Measurements from ENCODE around the gene ATP9A.
"Not testable (repeated sequence)": the region's sequence is repeated elsewhere in the genome, so short reads cannot be mapped to it uniquely, and the experiment has no call there.

The ATP9A gene, protein sequence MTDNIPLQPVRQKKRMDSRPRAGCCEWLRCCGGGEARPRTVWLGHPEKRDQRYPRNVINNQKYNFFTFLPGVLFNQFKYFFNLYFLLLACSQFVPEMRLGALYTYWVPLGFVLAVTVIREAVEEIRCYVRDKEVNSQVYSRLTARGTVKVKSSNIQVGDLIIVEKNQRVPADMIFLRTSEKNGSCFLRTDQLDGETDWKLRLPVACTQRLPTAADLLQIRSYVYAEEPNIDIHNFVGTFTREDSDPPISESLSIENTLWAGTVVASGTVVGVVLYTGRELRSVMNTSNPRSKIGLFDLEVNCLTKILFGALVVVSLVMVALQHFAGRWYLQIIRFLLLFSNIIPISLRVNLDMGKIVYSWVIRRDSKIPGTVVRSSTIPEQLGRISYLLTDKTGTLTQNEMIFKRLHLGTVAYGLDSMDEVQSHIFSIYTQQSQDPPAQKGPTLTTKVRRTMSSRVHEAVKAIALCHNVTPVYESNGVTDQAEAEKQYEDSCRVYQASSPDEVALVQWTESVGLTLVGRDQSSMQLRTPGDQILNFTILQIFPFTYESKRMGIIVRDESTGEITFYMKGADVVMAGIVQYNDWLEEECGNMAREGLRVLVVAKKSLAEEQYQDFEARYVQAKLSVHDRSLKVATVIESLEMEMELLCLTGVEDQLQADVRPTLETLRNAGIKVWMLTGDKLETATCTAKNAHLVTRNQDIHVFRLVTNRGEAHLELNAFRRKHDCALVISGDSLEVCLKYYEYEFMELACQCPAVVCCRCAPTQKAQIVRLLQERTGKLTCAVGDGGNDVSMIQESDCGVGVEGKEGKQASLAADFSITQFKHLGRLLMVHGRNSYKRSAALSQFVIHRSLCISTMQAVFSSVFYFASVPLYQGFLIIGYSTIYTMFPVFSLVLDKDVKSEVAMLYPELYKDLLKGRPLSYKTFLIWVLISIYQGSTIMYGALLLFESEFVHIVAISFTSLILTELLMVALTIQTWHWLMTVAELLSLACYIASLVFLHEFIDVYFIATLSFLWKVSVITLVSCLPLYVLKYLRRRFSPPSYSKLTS

DNA sequence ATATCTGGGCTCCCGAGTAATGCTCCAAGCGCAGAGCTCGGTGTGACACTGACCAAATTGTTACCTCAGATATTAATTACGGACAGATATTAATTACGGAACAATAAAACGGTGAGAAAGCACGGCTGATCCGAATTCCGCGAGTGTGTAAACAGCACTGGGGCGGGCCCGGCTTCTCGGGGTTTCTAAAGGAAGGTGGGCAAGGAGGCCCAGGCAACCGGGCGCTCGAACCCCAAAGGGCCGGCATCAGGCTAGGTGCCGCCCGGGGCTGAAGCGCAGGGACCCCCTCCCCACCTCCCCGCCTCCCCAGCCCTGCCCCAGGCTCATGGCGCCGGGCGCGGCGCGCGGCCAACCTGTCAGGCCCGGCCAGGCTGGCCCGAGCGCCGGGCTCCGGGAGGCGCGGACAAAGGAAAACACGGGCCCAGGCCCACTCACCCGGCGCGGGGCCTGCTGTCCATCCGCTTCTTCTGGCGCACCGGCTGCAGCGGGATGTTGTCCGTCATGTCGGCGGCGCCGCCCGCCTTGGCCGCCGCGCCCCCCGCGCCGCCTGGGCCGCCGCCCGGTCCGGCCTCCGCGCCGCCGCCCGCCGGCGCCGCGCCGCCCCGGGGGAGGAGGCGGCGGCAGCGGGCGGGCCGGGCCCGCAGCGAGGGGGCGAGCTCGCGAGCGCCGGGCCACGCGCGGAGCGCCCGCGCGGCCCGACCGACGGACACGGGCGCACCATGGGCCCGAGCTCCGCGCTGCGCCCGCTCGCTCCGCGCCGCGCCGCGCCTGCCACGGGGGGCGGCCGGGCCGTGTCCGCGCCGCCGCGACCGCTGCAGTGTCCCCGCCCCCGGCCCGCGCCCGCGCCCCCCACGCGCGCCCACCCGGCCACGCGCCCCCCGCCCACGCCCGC lies at the start of gene ATP9A:
ATP9A (minus strand) TSS at position 524 of the 892 bp plus-strand sequence; CDS start at position 503, 21 bp downstream.
- Mint-ChIP-seq H3K9me3 (no peaks in the 10 kb centered on the region), H3K27ac (no peak within 1 kb of the TSS), H3K4me1 (peaks cover 5 to 15% of the 10 kb centered on the region in 2 donors), H3K4me3 (peak within 1 kb of the TSS; percentile 67 to 76), H3K27me3 (peaks cover 38 to 64% of the 10 kb centered on the region in 2 donors), H3K36me3 (peaks cover 0 to 3% of the 10 kb centered on the region in 2 donors)
- ATAC-seq (replicated peaks) (peak in 1 of 2 donors; percentile 15), DNase-seq (no peak)

DNA sequence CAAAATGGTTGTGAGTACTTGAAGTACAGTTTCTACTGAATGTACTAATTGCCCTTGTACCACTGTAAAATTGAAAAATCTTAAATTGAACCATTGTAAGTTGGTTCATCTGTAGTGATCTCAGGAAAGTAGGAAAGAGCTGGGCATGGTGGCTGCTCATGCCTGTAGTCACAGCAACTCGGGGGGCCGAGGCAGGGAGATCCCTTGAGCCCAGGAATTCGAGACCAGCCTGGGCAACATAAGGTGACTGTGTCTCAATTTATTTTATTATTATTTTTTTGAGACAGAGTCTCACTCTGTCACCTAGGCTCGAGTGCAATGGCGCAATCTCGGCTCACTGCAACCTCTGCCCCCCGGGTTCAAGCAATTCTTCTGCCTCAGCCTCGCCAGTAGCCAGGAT lies 48.7 kb upstream of the ATP9A start:
- not testable (repeated sequence) for H3K9me3 Mint-ChIP-seq; H3K4me3 Mint-ChIP-seq; H3K36me3 Mint-ChIP-seq; H3K27ac Mint-ChIP-seq; DNase-seq; H3K4me1 Mint-ChIP-seq; ATAC-seq (replicated peaks)
- peaks cover 11 to 13% of the 10 kb centered on the region in 2 donors for H3K27me3 Mint-ChIP-seq

DNA sequence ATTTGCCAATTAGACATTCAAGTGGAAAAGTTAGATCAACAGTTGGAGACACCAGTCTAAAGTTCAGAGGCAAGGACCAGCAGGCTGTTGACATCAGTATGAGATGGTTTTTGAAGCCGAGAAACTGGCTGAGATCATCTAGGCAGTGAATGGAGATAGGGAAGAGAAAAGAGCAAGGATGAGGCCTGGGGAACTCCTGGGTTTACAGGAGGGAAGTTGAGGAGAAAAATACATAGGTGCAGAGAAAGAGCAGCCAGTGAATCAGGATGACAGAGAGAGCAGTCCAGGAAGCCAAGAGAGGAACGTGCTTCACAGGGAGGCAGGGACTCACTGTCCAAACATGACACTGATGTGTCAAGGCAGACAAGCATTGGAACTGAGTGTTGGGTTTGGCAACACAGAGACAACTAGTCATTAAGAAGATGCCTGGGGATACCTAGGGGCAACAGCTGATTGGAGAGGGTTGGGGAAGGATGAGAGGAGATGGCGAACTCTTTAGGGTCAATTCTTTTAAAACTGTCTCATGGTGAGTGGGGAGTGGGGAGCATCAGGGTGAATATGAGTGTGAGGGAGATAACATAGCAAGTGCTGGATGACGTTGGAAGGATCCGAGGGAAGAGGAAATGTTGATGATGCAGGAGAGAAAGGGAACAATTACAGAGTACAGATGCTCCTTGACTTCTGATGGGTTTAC lies 47.3 kb upstream of the ATP9A start:
- Mint-ChIP-seq H3K27ac (no peak overlapping the region), H3K4me1 (no peaks in the 10 kb centered on the region), H3K27me3 (peaks cover 11 to 13% of the 10 kb centered on the region in 2 donors), H3K36me3 (no peaks in the 10 kb centered on the region), H3K4me3 (no peak overlapping the region), H3K9me3 (no peaks in the 10 kb centered on the region)
- no peak for ATAC-seq (replicated peaks)
- no peak for DNase-seq

DNA sequence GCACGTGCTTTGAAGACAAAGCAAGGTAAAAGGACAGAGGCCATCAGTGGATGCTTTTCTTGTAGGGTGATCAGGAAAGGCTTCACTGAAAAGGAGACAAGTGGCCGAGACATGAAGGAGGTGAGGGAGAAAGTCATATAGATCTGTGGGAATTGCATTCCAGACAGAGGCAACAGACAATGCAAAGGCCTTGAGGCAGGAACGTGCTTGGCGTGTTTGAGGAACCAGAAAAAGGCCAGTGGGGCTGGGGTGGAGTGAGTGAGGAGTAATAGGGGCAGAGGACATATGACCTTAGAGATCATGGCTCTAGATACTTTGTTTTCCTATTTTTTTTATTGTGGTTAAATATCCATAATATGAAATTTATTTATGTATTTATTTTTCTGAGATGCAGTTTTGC lies 44.7 kb upstream of the ATP9A start:
- ATAC-seq (replicated peaks) (no peak), DNase-seq (no peak)
- Mint-ChIP-seq H3K4me3 (no peak overlapping the region), H3K9me3 (no peaks in the 10 kb centered on the region), H3K27ac (no peak overlapping the region), H3K27me3 (peaks cover 0 to 11% of the 10 kb centered on the region in 2 donors), H3K4me1 (no peaks in the 10 kb centered on the region), H3K36me3 (no peaks in the 10 kb centered on the region)

DNA sequence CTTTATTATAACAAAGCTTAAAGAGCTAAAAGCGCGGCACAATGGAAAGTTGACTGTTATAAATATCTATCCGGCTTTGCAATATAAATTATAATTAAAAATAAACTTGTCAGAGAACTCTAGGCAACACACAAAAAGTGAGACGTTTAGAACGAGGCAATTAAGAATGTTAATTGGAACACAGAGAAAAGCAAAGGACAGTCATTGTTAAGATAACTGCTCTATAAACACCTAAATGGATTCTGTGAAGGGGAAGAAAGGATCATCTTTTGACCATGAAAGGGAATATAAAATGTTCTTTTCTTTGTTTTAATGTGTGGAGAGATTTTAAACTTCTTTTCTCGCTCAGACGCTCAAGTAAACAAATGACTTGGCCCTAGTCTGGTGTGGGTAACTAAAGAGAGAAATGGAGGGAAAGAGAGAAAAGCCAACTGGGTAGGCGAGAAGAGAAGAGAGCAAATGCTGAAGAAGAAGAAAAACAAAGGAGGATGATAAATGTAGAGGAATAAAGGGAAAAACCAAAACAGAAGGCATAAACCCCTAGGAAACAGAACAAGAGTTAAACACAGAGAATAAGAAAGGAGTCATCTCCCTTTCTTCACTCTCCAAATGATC lies 43.4 kb upstream of the ATP9A start:
- ATAC-seq (replicated peaks) (no peak), DNase-seq (no peak)
- no peaks in the 10 kb centered on the region for H3K9me3 Mint-ChIP-seq
- no peaks in the 10 kb centered on the region for H3K36me3 Mint-ChIP-seq
- no peaks in the 10 kb centered on the region for H3K4me1 Mint-ChIP-seq
- H3K4me3 Mint-ChIP-seq: no peak overlapping the region
- peaks cover 0 to 15% of the 10 kb centered on the region in 2 donors for H3K27me3 Mint-ChIP-seq
- H3K27ac Mint-ChIP-seq: no peak overlapping the region

DNA sequence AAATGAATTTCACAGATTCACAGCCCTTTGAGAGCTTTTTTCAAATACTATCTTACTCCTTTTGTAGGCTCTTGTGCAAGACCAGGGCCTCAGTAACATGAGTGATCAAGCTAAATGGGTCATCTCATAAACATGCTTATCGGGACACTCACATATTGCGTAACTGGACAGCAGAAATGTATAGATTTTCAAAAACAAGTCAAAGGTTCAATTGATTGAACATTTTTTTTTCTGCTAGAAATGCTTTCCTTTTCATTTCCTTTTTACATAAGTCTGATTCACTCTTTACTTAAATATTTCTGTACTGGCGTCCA lies 42.8 kb upstream of the ATP9A start:
- Mint-ChIP-seq H3K27me3 (peaks cover 3 to 17% of the 10 kb centered on the region in 2 donors), H3K4me1 (no peaks in the 10 kb centered on the region), H3K27ac (no peak overlapping the region), H3K36me3 (no peaks in the 10 kb centered on the region), H3K9me3 (no peaks in the 10 kb centered on the region), H3K4me3 (no peak overlapping the region)
- DNase-seq (no peak), ATAC-seq (replicated peaks) (no peak)

DNA sequence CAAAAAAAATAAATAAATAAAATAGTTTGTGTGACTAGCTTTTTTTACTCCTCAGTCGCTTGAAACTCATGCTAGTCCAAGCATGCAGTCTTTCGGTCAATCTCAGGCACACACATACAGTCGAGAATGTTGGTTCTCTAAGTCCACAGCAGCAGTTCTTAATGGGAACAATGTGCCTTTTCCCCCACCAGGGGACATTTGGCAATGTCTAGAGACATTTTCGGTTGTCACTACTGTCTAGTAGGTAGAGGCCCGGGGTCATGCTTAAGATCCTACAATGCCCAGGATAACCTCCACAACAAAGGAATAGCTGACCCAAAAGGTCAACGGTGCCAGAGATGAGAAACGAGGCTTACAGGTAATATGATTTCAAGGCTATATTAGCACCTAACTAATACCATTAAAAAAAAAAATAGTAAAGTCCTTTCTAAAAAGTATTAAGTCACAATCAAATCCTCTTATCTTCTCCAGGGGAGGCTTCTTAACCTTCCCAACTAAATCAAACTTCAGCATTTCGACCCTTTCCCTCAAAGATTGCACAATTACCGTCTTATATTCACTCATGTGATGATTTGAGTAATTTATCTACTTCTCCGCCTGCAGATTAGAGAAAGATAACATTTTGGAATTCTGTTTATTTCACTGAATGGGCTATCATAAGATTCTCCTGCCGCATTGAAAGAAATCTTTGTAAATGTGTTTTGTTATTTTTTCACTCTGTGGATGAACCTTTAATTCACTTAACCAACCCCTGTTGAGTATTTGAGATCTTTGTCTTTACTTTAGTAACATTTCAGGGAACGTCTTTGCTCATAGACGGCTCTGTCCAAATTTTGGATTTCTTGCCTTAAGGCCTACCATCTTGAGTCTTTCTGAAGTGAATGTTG lies 42.2 kb upstream of the ATP9A start:
- ATAC-seq (replicated peaks) (no peak), DNase-seq (no peak)
- no peaks in the 10 kb centered on the region for H3K4me1 Mint-ChIP-seq
- H3K27me3 Mint-ChIP-seq: peaks cover 7 to 16% of the 10 kb centered on the region in 2 donors
- no peak overlapping the region for H3K4me3 Mint-ChIP-seq
- no peaks in the 10 kb centered on the region for H3K9me3 Mint-ChIP-seq
- H3K27ac Mint-ChIP-seq: no peak overlapping the region
- H3K36me3 Mint-ChIP-seq: no peaks in the 10 kb centered on the region

DNA sequence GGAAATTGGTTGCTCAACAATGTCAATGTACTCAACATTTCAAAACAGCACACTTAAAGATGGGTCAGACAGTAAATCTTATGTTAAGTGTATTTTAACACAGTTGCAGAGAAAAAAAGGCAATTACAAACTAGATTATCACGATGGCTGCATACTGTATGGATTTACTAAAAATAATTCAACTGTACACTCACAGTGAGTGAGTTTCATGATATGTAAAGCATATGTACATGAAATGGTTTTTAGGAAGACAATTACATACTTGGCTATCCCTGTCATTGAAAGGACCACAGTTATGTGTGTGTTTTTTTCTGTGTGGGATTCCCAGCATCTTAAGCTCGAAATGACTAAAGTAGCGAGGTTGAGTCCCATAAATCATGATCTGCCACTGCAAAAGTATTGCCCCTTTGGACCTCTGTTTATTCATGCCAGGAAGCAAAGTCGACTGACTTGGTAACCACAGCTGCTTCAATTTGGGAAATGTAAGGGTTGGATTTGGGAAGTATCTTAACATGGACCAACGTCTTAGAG lies 39.6 kb upstream of the ATP9A start:
- H3K4me3 Mint-ChIP-seq: no peak overlapping the region
- no peaks in the 10 kb centered on the region for H3K36me3 Mint-ChIP-seq
- no peak for ATAC-seq (replicated peaks)
- H3K27me3 Mint-ChIP-seq: peaks cover 15 to 25% of the 10 kb centered on the region in 2 donors
- DNase-seq: no peak
- no peaks in the 10 kb centered on the region for H3K9me3 Mint-ChIP-seq
- no peak overlapping the region for H3K27ac Mint-ChIP-seq
- H3K4me1 Mint-ChIP-seq: no peaks in the 10 kb centered on the region

DNA sequence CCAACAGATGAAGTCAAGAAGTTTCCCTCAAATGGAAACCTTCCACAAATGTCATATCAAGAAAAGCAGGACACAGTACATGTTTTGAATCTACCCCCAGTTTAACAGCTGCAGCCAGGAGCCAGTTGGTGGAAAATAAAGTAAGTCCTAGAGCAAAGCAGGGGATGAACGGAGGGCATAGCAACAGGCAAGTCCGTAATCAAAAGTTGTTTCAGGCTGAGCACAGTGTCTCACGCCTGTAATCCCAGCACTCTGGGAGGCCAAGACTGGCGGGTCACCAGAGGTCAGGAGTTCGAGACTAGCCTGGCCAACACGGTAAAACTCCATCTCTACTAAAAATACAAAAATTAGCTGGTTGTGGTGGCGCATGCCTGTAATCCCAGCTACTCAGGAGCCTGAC lies 36.6 kb upstream of the ATP9A start:
- H3K36me3 Mint-ChIP-seq: no peaks in the 10 kb centered on the region
- no peaks in the 10 kb centered on the region for H3K9me3 Mint-ChIP-seq
- no peak for ATAC-seq (replicated peaks)
- peaks cover 7 to 15% of the 10 kb centered on the region in 2 donors for H3K4me1 Mint-ChIP-seq
- no peak overlapping the region for H3K27ac Mint-ChIP-seq
- peaks cover 39 to 55% of the 10 kb centered on the region in 2 donors for H3K27me3 Mint-ChIP-seq
- H3K4me3 Mint-ChIP-seq: no peak overlapping the region
- no peak for DNase-seq

DNA sequence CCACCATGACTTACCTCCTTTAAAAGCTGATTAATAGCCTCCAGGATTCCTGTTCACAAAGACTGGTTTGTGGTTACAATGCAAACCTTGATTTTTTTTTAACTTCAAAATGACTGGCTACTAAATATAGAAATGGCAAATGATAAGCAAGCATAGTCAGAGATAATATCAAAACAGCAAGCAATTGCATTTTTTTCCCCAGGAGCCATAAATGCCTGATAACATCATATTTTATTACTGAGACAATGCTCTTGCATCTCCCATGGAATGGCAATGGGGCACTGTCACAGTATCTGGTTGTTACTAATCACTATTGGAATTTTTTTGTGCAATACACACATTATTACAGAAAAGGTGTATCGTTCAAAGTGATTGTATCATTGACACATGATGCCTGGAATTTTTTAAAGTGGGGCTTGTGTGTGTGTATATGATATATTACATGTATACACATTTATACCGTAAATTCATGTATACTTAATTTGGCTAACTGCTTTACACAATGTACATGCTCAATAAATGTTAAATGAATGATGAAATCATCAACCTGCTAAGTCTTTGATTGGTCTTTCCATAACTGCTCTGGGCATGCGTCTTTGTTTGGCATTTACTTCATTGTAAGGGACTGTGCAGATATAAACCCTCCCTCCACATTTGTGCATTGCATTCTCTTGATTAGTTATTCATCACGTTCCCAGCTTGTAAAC lies 35.1 kb upstream of the ATP9A start:
- Mint-ChIP-seq H3K27me3 (peaks cover 49 to 69% of the 10 kb centered on the region in 2 donors), H3K4me3 (no peak overlapping the region), H3K4me1 (peaks cover 7 to 21% of the 10 kb centered on the region in 2 donors), H3K27ac (no peak overlapping the region), H3K9me3 (no peaks in the 10 kb centered on the region), H3K36me3 (no peaks in the 10 kb centered on the region)
- DNase-seq (no peak), ATAC-seq (replicated peaks) (no peak)

DNA sequence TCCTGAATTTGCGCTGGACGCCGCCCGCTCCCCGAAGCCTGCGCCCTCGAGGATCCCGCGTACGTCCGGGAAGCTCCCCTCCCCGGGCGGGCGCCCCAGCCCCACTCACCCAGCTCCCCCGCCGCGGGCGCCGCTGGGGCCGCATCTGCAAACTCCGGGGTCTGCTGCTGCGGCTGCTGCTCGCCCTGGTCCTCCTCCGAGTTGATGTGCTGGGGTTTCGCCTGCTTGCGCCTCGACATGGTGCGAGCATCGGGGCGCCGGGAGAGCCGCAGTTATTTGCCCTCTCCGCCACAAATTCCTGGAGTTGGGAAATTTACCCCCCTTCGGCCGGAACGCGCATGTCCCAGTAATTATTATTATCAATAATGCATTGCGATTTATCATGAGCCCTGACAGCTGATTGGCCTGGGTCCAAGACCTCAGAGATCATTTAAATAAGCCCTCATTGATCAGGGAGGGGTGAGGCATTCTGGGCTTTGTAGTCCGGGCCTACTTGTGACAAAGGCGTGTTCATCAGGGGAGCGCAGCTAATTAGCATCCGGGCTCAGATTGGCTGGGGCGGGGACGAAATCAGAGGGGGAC lies 34.1 kb upstream of the ATP9A start, which contains the start of gene SALL4:
SALL4 (minus strand) TSS at position 352 of the 582 bp plus-strand sequence; CDS start at position 239, 113 bp downstream.
- DNase-seq (no peak), ATAC-seq (replicated peaks) (no peak)
- Mint-ChIP-seq H3K9me3 (no peaks in the 10 kb centered on the region), H3K27ac (no peak within 1 kb of the TSS), H3K36me3 (no peaks in the 10 kb centered on the region), H3K4me1 (peaks cover 7 to 21% of the 10 kb centered on the region in 2 donors), H3K4me3 (peak within 1 kb of the TSS; percentile 63 to 65), H3K27me3 (peaks cover 56 to 69% of the 10 kb centered on the region in 2 donors)

Measured in stimulated activated naive B cell treated with anti-CD40 and anti-IgM and Interleukin-4, amounts not matched to agents 10 μg/mL and 1 μg/mL and 100 μg/mL, for 72 hours (primary cell).